ENCODE measurements around the gene AACS.

- TF ChIP-seq CTCF (conservative IDR thresholded peaks at IDR 0.05; ENCODE audit: low read depth, low read length) (no peak), EZH2 (IDR thresholded peaks at IDR 0.05; ENCODE audit: borderline replicate concordance, low read depth, low read length, poor library complexity, severe bottlenecking) (no peak)
These were observed 69.3 kb downstream of the AACS start for GRCh38 chr12:125134576-125134975.
